HUES6 (cell line): Measurements from ENCODE around the gene RPL36.

Source experiments
- H3K27ac ChIP-seq: 2 replicates; pipeline ENCODE4 v1.7.0; 2013; ENCODE audit warnings: low read depth, mild to moderate bottlenecking, low read length, inconsistent platforms
- H3K27me3 ChIP-seq: 2 replicates; pipeline ENCODE4 v1.6.1; 2013; ENCODE audit warnings: low read length; ENCODE audit not compliant: control insufficient read depth, insufficient read depth
- H3K36me3 ChIP-seq: 2 replicates; pipeline ENCODE4 v1.6.1; 2013; ENCODE audit warnings: low read length; ENCODE audit not compliant: control insufficient read depth, insufficient read depth
- H3K4me1 ChIP-seq: 2 replicates; pipeline ENCODE4 v1.6.1; 2013; ENCODE audit warnings: low read length; ENCODE audit not compliant: control insufficient read depth, insufficient read depth
- H3K4me3 ChIP-seq: 2 replicates; pipeline ENCODE4 v1.5.1; 2013; ENCODE audit warnings: low read depth, low read length
- H3K9ac ChIP-seq: one replicate; pipeline ENCODE4 v1.6.1; 2013; ENCODE audit warnings: mild to moderate bottlenecking, low read length
- H3K9me3 ChIP-seq: 2 replicates; pipeline ENCODE4 v1.6.1; 2013; ENCODE audit warnings: low read depth, low read length; ENCODE audit not compliant: control insufficient read depth, insufficient read depth

Gene RPL36

DNA sequence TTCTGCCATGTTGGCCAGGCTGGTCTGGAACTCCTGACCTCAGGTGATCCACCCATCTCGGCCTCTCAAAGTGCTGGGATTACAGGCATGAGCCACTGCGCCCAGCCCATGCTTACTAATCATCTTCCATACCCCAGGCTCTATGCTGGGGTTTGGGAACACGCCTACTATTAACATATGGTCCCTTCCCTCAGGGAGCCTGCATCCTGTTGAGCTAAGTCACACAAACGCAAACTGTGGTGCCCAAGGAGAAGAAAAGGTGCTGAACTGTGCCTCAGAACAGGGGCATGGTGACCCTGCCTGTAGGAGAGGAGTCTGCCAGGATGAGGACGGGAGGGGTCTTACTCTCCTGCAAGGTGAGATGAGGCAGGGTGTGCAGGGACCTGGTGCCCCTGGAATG lies 15.4 kb upstream of the RPL36 start:
- H3K27ac ChIP-seq = no peak overlapping the region
- H3K9ac ChIP-seq = no peak overlapping the region
- H3K36me3 ChIP-seq = peaks cover 22% of the 10 kb centered on the region
- no peak overlapping the region for H3K4me3 ChIP-seq
- H3K9me3 ChIP-seq = no peaks in the 10 kb centered on the region
- no peaks in the 10 kb centered on the region for H3K27me3 ChIP-seq
- H3K4me1 ChIP-seq = peaks cover 4% of the 10 kb centered on the region; the same call in 1 of the 2 replicates

DNA sequence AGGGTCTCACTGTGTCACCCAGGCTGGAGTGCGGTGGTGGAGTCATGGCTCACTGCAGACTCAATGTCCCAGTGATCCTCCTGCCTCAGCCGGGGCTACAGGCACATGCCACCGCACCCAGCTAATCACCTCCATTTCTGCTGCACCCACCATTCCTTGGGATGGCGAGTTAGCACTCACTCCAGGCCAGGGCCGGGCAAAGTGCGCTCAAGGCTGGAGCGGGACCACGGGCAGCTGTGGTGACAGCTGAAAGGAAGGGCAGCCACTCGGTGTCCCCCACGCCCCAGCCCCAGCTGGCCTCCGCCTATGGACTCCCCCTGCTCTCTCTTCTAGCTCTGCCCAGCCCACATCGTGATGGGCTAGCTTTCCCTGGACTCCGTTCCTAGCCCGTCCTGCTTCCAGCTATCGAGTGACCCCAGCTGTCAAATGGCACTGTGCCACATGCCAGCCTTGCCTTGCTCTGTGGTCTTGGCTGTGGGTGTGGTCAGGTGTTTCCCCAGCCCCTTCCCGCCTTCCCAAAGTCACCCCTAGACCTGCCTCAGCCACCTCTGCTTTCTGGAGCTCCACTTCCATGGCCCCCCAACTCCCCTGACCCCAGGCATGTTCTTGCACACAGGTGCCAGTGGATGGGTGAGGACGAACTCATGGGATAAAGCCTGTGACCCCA lies 13.9 kb upstream of the RPL36 start:
- Histone ChIP-seq H3K27ac (no peak overlapping the region), H3K9ac (no peak overlapping the region), H3K36me3 (peaks cover 17% of the 10 kb centered on the region; the same call in 1 of the 2 replicates), H3K9me3 (no peaks in the 10 kb centered on the region), H3K27me3 (no peaks in the 10 kb centered on the region), H3K4me3 (no peak overlapping the region), H3K4me1 (peaks cover 6% of the 10 kb centered on the region; the same call in 1 of the 2 replicates)

GRCh38 chr19:5676772-5677105 lies 13.4 kb upstream of the RPL36 start:
- peaks cover 8% of the 10 kb centered on the region; the same call in 1 of the 2 replicates for H3K4me1 ChIP-seq
- H3K9me3 ChIP-seq = no peaks in the 10 kb centered on the region
- H3K4me3 ChIP-seq = no peak overlapping the region
- H3K27ac ChIP-seq = no peak overlapping the region
- H3K27me3 ChIP-seq = no peaks in the 10 kb centered on the region
- H3K36me3 ChIP-seq = peaks cover 12% of the 10 kb centered on the region; the same call in 1 of the 2 replicates
- no peak overlapping the region for H3K9ac ChIP-seq

GRCh38 chr19:5677136-5677535 lies 13.0 kb upstream of the RPL36 start:
- Histone ChIP-seq H3K4me1 (peaks cover 8% of the 10 kb centered on the region; the same call in 1 of the 2 replicates), H3K27me3 (no peaks in the 10 kb centered on the region)

DNA sequence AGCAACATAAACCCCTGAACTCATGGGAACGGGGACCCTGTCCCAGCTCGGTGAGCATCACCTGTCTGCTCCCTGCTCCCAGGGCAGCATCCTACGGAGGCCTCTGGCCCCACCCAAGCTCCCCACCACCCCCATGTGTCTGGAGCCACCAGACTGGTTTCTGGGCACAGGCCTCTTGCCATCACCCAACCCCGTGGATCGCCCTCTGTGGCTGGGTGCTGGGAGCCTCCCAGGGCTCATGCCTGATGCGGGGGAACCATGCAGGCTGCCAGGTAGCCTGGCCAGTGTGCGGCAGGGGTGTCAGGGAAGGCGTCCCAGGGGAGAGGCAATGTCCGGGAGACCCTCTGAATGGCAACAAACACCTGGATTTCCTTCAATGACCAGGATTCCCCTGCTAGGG lies 12.5 kb upstream of the RPL36 start:
- Histone ChIP-seq H3K4me3 (no peak overlapping the region), H3K36me3 (peaks cover 8% of the 10 kb centered on the region; the same call in 1 of the 2 replicates), H3K9me3 (no peaks in the 10 kb centered on the region), H3K27me3 (no peaks in the 10 kb centered on the region), H3K9ac (no peak overlapping the region), H3K4me1 (peaks cover 8% of the 10 kb centered on the region; the same call in 1 of the 2 replicates), H3K27ac (no peak overlapping the region)

More at GRCh38 chr19:5677136-5677535, 13.0 kb upstream of the RPL36 start:
- Histone ChIP-seq H3K4me3 (no peak overlapping the region), H3K36me3 (peaks cover 8% of the 10 kb centered on the region; the same call in 1 of the 2 replicates), H3K27ac (no peak overlapping the region), H3K9me3 (no peaks in the 10 kb centered on the region), H3K9ac (no peak overlapping the region)

DNA sequence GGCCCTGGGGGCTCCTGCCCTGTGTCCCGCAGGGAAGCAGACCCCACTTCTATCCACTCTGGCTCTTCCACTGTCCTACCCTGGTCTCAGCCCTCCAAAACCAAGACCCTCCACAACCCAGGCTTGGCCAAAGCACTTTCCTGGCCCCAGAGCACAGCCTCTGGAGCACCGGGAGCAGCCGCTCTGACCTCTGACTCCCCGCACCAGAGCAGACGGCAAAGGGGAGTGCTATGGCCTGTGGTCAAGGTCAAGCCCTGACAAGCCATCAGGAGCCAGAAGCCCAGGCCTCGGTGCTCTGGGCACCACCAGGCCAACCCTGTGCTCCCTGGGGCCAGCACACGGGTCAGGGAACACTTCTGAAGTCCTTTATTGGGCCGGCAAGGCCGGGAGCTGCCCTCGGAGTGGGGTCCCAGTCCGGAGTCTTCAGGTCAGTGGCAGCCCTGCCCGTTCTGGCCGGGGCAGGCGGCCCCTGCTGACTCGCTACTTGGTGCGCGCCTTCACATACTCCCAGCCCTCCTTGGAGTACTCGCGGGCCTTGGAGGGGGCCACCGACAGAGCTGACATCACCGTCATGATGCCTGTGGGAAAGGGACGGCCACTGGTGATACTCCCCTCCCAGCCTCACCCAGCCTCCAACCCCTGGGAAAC lies 11.9 kb upstream of the RPL36 start:
- Histone ChIP-seq H3K9ac (no peak overlapping the region), H3K4me1 (peaks cover 8% of the 10 kb centered on the region; the same call in 1 of the 2 replicates), H3K27ac (no peak overlapping the region), H3K27me3 (no peaks in the 10 kb centered on the region), H3K9me3 (no peaks in the 10 kb centered on the region), H3K4me3 (no peak overlapping the region), H3K36me3 (peaks cover 3% of the 10 kb centered on the region; the same call in 1 of the 2 replicates)

DNA sequence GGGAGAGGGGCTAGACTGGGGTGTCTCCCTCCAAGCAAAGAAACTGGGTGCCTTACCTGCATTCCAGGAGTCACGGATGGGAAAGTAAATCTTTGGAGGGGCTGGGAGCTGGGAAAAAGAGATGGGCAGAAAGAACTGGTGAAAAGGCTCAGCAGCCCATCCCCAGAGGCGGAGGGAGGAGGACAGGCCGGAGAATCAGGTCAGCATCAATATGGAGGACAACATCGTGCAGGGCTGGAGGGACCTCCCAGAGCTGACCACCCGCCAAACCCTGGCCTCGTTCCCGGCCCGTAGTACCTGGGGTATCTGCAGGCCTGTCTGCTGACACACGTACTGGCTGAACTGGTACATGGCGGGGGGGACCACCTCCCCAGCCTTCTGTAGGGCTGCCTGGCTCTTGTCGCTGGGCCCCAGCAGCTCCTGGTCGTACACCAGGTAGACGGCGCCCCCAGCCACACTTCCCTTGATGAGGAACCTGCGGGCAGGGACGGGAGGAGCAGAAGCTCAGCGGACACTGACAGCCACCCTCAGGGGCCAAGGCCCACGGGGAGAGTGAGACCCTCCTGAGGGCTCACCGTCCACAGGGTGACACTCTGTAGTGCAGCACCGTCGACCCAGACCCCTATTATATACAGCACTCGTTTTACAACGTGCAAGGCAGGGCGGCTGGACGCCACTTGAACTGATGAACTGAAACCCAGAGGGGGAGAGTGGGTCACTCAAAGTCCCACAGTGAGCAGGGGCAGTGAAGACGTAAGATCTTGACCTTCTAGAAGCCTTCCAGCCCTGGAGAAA lies 10.6 kb upstream of the RPL36 start:
- no peaks in the 10 kb centered on the region for H3K36me3 ChIP-seq
- no peak overlapping the region for H3K27ac ChIP-seq
- H3K27me3 ChIP-seq = no peaks in the 10 kb centered on the region
- H3K4me3 ChIP-seq = peak overlapping the region; percentile 80
- peak overlapping the region; percentile 71 for H3K9ac ChIP-seq
- no peaks in the 10 kb centered on the region for H3K9me3 ChIP-seq
- peaks cover 8% of the 10 kb centered on the region; the same call in 1 of the 2 replicates for H3K4me1 ChIP-seq

DNA sequence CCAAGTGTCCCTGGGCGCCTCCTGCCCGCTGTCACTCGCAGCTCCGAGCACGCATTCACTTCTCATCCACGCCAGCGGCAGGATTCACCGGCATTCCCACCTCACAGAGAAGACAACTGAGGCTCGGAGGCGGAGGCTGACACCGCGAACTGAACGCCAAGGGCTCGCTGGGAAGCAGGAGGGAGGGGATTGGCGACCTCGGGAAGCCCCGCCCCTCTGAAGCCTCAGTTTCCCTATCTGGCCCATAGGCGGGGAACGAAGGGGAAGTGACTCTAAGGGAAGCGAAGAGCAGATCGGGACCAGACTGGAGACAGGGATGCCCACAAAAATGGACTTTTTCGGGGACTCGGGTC lies 10.0 kb upstream of the RPL36 start:
- Histone ChIP-seq H3K9ac (peak overlapping the region; percentile 71), H3K4me3 (peak overlapping the region; percentile 80), H3K36me3 (no peaks in the 10 kb centered on the region), H3K27me3 (no peaks in the 10 kb centered on the region), H3K9me3 (no peaks in the 10 kb centered on the region), H3K27ac (peak overlapping the region; percentile 8; the same call in 1 of the 2 replicates), H3K4me1 (peaks cover 8% of the 10 kb centered on the region; the same call in 1 of the 2 replicates)

- Histone ChIP-seq H3K9me3 (no peaks in the 10 kb centered on the region), H3K9ac (peak within 1 kb of the TSS; percentile 71), H3K36me3 (no peaks in the 10 kb centered on the region), H3K27ac (peak within 1 kb of the TSS; percentile 68), H3K27me3 (no peaks in the 10 kb centered on the region), H3K4me3 (peak within 1 kb of the TSS; percentile 80), H3K4me1 (peaks cover 8% of the 10 kb centered on the region; the same call in 1 of the 2 replicates)
These were observed 9.4 kb upstream of the RPL36 start, which contains the start of the genes HSD11B1L and MICOS13 for GRCh38 chr19:5680437-5681368. Gene HSD11B1L, plus strand, starts transcription at chr19:5681027. Its CDS starts 3,806 bp downstream, at chr19:5684833. Gene MICOS13, minus strand, starts transcription at chr19:5680516. Its CDS starts 30 bp downstream, at chr19:5680486.
